Keratinocyte (primary cell): ENCODE measurements around the gene SHISA7. TPM values are rescaled to one million over a fixed set of nuclear protein-coding genes. Genes with fewer than 3 reads are reported as not detected.
A peak's percentile ranks its signal among the peaks of the same experiment; 100 is the strongest.

Experiments
- DNase-seq: peaks from one replicate; pipeline ENCODE4 v3.0.0-alpha.2; 2011; ENCODE audit warnings: low read depth, missing footprints, low spot score
- FAIRE-seq: peaks from 2 replicates; lab custom pipeline; 2011; peaks lifted over from hg19 to GRCh38; lab: Jason Lieb, UNC
- H2AFZ ChIP-seq: 2 replicates; pipeline ENCODE4 v1.6.0; 2012; ENCODE audit warnings: low read length, control low read depth, inconsistent platforms; ENCODE audit not compliant: control insufficient read depth
- H3K27ac ChIP-seq: 2 replicates; pipeline ENCODE4 v1.5.1; 2011; ENCODE audit warnings: low read length; ENCODE audit not compliant: control insufficient read depth, insufficient read depth
- H3K27me3 ChIP-seq: 3 replicates; pipeline ENCODE4 v1.6.0; 2011; ENCODE audit warnings: low read length; ENCODE audit not compliant: control insufficient read depth, insufficient read depth; ENCODE audit errors: extremely low read depth
- H3K36me3 ChIP-seq, 2 experiments: 2 replicates in 1 of 2; 3 replicates in 1 of 2; pipeline ENCODE4 v1.5.1; 2011; ENCODE audit warnings: low read length in 2 of 2, mild to moderate bottlenecking in 1 of 2; ENCODE audit not compliant: control insufficient read depth in 2 of 2, insufficient read depth in 2 of 2; ENCODE audit errors: extremely low read depth in 1 of 2
- H3K4me1 ChIP-seq: 3 replicates; pipeline ENCODE4 v1.5.1; 2011; ENCODE audit warnings: low read length; ENCODE audit not compliant: control insufficient read depth, insufficient read depth; ENCODE audit errors: extremely low read depth
- H3K4me2 ChIP-seq: 3 replicates; pipeline ENCODE4 v1.6.0; 2011; ENCODE audit warnings: low read depth, low read length; ENCODE audit not compliant: control insufficient read depth, insufficient read depth; ENCODE audit errors: extremely low read depth
- H3K4me3 ChIP-seq, 3 experiments: fragments of 200-600 bp in 1 of 3; sonication (generic) in 1 of 3; 2 replicates in 2 of 3; 3 replicates in 1 of 3; pipeline ENCODE4 v1.5.1; 2011 to 2016; ENCODE audit warnings: low read length in 3 of 3, mild to moderate bottlenecking in 3 of 3, control low read depth in 2 of 3, inconsistent platforms in 1 of 3, low read depth in 1 of 3, mixed read lengths in 1 of 3, mixed run types in 1 of 3, moderate library complexity in 1 of 3; ENCODE audit not compliant: control insufficient read depth in 2 of 3, insufficient read depth in 2 of 3; ENCODE audit errors: extremely low read depth in 1 of 3
- H3K79me2 ChIP-seq: 2 replicates; pipeline ENCODE4 v1.6.0; 2012; ENCODE audit warnings: low read length; ENCODE audit not compliant: control insufficient read depth, insufficient read depth
- H3K9ac ChIP-seq: 3 replicates; pipeline ENCODE4 v1.6.0; 2011; ENCODE audit warnings: low read length; ENCODE audit not compliant: control insufficient read depth, insufficient read depth; ENCODE audit errors: extremely low read depth
- H3K9me1 ChIP-seq: 3 replicates; pipeline ENCODE4 v1.6.0; 2011; ENCODE audit warnings: low read length; ENCODE audit not compliant: control insufficient read depth, insufficient read depth; ENCODE audit errors: extremely low read depth
- H3K9me3 ChIP-seq: 2 replicates; pipeline ENCODE4 v1.5.1; 2012; ENCODE audit warnings: low read depth, low read length; ENCODE audit not compliant: control insufficient read depth
- H4K20me1 ChIP-seq: 3 replicates; pipeline ENCODE4 v1.6.0; 2011; ENCODE audit warnings: low read length; ENCODE audit not compliant: control insufficient read depth, insufficient read depth; ENCODE audit errors: extremely low read depth
- EZH2 ChIP-seq: IDR thresholded peaks from one replicate; pipeline ENCODE4 v1.6.1; 2012; ENCODE audit warnings: inconsistent platforms, mild to moderate bottlenecking, low read length, moderate library complexity
- dilution Hi-C: fragments of 300-500 bp; cut with MboI; formaldehyde crosslinking; loops from one replicate; pipeline ENCODE4 v1.7.0; 2020; ENCODE audit warnings: low sequenced_read_pairs; ENCODE audit not compliant: extremely low pct_ligation_motif_present
- polyA plus RNA-seq, 5 experiments: library from polyadenylated mRNA; depleted of rRNA in 3 of 5; stranded (reverse) in 3 of 5; stranded (forward) in 1 of 5; unstranded in 1 of 5; fragments of >200 nt; gene quantifications; 1 replicate in 1 of 5; 2 replicates in 3 of 5; 3 replicates in 1 of 5; pipeline versions ENCODE4 v1.2.1 to v1.2.3, GENCODE V29; 2011 to 2012; ENCODE audit warnings: missing spikeins in 2 of 5, low read depth in 1 of 5, low replicate concordance in 1 of 5
- TF ChIP-seq, protein P1 (sequence below), 3 experiments: IDR thresholded peaks in 1 of 3; conservative IDR thresholded peaks in 1 of 3; optimal IDR thresholded peaks in 1 of 3; 2 replicates in 2 of 3; 3 replicates in 1 of 3; pipeline versions ENCODE3 to v1.5.1; 2011; ENCODE audit warnings: low read length in 3 of 3, mild to moderate bottlenecking in 3 of 3, moderate library complexity in 2 of 3, control low read depth in 1 of 3, inconsistent platforms in 1 of 3; ENCODE audit not compliant: insufficient read depth in 2 of 3; ENCODE audit errors: extremely low read depth in 1 of 3

Gene SHISA7
- polyA plus RNA-seq, 1 donor (not counting 4 experiments of a cell fraction or from before 2014, with no cell fraction given): not detected

DNA sequence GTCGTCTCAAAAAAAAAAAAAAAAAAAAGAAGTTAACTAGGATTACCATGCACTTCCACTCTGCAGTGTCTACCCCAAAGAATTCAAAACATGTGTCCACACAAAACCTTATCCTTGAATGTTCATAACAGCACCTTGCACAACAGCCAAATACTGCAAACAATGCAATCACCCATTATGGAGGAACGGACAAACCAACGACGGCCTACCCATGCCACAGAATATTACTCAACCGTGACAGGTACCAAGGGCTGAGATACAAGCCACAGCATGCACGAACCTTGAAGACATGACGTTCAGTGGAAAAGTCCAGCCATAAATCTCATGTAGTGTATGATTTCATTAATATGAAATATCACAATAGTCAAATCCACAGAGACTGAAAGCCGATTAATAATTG, 3.0 kb upstream of the SHISA7 start:
- H3K4me2 ChIP-seq: peak overlapping the region; percentile 67
- FAIRE-seq: peak; percentile 81

DNA sequence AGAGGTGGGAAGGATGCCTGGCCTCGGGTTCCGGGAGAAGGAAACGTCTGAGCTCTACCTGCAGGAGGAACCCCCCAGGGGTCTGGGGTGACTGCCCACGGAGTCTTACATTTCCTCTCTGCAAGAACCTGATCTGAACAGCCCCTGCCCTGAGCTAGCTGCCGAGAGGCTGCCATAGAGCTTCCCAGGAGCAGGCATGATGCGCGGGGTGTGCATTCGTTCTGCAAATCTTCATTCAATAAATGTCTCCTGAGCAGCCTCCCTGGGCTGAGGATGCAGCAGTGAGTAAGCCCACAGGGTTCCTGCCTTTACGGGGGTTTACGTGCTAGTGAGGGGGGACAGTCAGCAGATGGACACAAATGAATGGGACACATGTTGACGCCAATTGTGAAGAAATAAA, 1.5 kb upstream of the SHISA7 start:
- Histone ChIP-seq H3K9me3 (no peaks in the 10 kb centered on the region), H4K20me1 (peaks cover 5% of the 10 kb centered on the region), H2AFZ (no peak overlapping the region), H3K4me2 (no peak overlapping the region), H3K36me3 (no peaks in the 10 kb centered on the region), H3K9ac (no peak overlapping the region), H3K4me3 (no peak overlapping the region), H3K79me2 (no peaks in the 10 kb centered on the region), H3K27ac (no peak overlapping the region), H3K4me1 (peaks cover 28% of the 10 kb centered on the region), H3K27me3 (peaks cover 54% of the 10 kb centered on the region), H3K9me1 (no peaks in the 10 kb centered on the region)
- TF ChIP-seq, protein P1, sequence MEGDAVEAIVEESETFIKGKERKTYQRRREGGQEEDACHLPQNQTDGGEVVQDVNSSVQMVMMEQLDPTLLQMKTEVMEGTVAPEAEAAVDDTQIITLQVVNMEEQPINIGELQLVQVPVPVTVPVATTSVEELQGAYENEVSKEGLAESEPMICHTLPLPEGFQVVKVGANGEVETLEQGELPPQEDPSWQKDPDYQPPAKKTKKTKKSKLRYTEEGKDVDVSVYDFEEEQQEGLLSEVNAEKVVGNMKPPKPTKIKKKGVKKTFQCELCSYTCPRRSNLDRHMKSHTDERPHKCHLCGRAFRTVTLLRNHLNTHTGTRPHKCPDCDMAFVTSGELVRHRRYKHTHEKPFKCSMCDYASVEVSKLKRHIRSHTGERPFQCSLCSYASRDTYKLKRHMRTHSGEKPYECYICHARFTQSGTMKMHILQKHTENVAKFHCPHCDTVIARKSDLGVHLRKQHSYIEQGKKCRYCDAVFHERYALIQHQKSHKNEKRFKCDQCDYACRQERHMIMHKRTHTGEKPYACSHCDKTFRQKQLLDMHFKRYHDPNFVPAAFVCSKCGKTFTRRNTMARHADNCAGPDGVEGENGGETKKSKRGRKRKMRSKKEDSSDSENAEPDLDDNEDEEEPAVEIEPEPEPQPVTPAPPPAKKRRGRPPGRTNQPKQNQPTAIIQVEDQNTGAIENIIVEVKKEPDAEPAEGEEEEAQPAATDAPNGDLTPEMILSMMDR (optimal IDR thresholded peaks at IDR 0.05 in 1 of 3, IDR thresholded peaks at IDR 0.05 in 1 of 3, conservative IDR thresholded peaks at IDR 0.05 in 1 of 3; ENCODE audit: extremely low read depth in 1 of 3, insufficient read depth in 2 of 3, low read length in 3 of 3): no peak
- TF ChIP-seq EZH2: no peak
- DNase-seq (no peak), FAIRE-seq (no peak)
- dilution Hi-C loops: no loop called here

More for the DNA sequence above, 3.0 kb upstream of the SHISA7 start:
- DNase-seq: peak; percentile 66
- Histone ChIP-seq H3K9ac (no peak overlapping the region), H3K27me3 (peaks cover 56% of the 10 kb centered on the region), H3K4me1 (peaks cover 28% of the 10 kb centered on the region), H3K4me3 (no peak overlapping the region), H3K9me1 (no peaks in the 10 kb centered on the region), H3K9me3 (no peaks in the 10 kb centered on the region), H2AFZ (no peak overlapping the region), H3K27ac (no peak overlapping the region), H3K79me2 (no peaks in the 10 kb centered on the region), H3K36me3 (no peaks in the 10 kb centered on the region), H4K20me1 (peaks cover 5% of the 10 kb centered on the region)
- dilution Hi-C loops: no loop called here
- TF ChIP-seq EZH2: no peak
- TF ChIP-seq, protein P1 (optimal IDR thresholded peaks at IDR 0.05 in 1 of 3, IDR thresholded peaks at IDR 0.05 in 1 of 3, conservative IDR thresholded peaks at IDR 0.05 in 1 of 3; ENCODE audit: extremely low read depth in 1 of 3, insufficient read depth in 2 of 3, low read length in 3 of 3): no peak
